Sigmoid colon (tissue), 4 donors: ENCODE measurements around the gene RPS6KA5.
"Not testable (repeated sequence)": the region's sequence is repeated elsewhere in the genome, so short reads cannot be mapped to it uniquely, and the experiment has no call there.

Experiments
- POLR2A ChIP-seq, 2 donors: fragments of 450-650 bp; IDR thresholded peaks; one replicate each; pipeline ENCODE4 v1.6.1; 2016; ENCODE audit warnings: antibody characterized with exemption in 2 of 2, mild to moderate bottlenecking in 2 of 2, moderate library complexity in 2 of 2
- POLR2AphosphoS5 ChIP-seq, 4 donors: sonication (generic); formaldehyde crosslinking; IDR thresholded peaks; one replicate each; pipeline ENCODE4 v1.6.1; 2017; ENCODE audit warnings: antibody characterized with exemption in 4 of 4

GRCh38 chr14:91093743-91094472 lies 33.5 kb upstream of the RPS6KA5 start:
- not testable (repeated sequence) for TF ChIP-seq POLR2AphosphoS5, POLR2A (IDR thresholded peaks at IDR 0.05)
